HEK293 (cell line): ENCODE results near the gene SNX19.

Experiments
- GLI4 ChIP-seq: fragments of 450-650 bp; formaldehyde crosslinking; IDR thresholded peaks from 2 replicates; pipeline ENCODE4 v1.5.1; 2016; ENCODE audit warnings: missing biosample characterization, missing genetic modification characterization
- YY1 ChIP-seq: fragments of 450-650 bp; formaldehyde crosslinking; IDR thresholded peaks from 2 replicates; pipeline ENCODE4 v1.5.1; 2018; ENCODE audit warnings: missing biosample characterization, missing genetic modification characterization
- ZFP41 ChIP-seq: fragments of 450-650 bp; formaldehyde crosslinking; IDR thresholded peaks from 2 replicates; pipeline ENCODE4 v1.5.1; 2016; ENCODE audit warnings: missing biosample characterization, missing genetic modification characterization, borderline replicate concordance
- ZNF10 ChIP-seq: fragments of 450-650 bp; formaldehyde crosslinking; IDR thresholded peaks from 2 replicates; pipeline ENCODE4 v1.5.1; 2017; ENCODE audit warnings: missing biosample characterization, missing genetic modification characterization
- ZNF114 ChIP-seq: fragments of 450-650 bp; formaldehyde crosslinking; IDR thresholded peaks from 2 replicates; pipeline ENCODE4 v1.5.0; 2017; ENCODE audit warnings: missing biosample characterization, missing genetic modification characterization
- ZNF121 ChIP-seq: fragments of 450-650 bp; formaldehyde crosslinking; IDR thresholded peaks from 2 replicates; pipeline ENCODE4 v1.5.1; 2016; ENCODE audit warnings: missing biosample characterization, missing genetic modification characterization
- ZNF211 ChIP-seq: fragments of 450-650 bp; formaldehyde crosslinking; IDR thresholded peaks from 2 replicates; pipeline ENCODE4 v1.5.1; 2016; ENCODE audit warnings: low read depth, missing biosample characterization, missing genetic modification characterization
- ZNF416 ChIP-seq: fragments of 450-650 bp; formaldehyde crosslinking; IDR thresholded peaks from 2 replicates; pipeline ENCODE4 v1.5.1; 2016; ENCODE audit warnings: missing biosample characterization, missing genetic modification characterization
- ZNF670 ChIP-seq: fragments of 450-650 bp; formaldehyde crosslinking; IDR thresholded peaks from 2 replicates; pipeline ENCODE4 v1.5.1; 2016; ENCODE audit warnings: missing biosample characterization, missing genetic modification characterization, low read depth
- TF ChIP-seq, protein P1 (sequence below): fragments of 450-650 bp; formaldehyde crosslinking; IDR thresholded peaks from 2 replicates; pipeline ENCODE4 v1.5.1; 2016; ENCODE audit warnings: missing biosample characterization, missing genetic modification characterization
- TF ChIP-seq, protein P2 (sequence below): fragments of 450-650 bp; formaldehyde crosslinking; IDR thresholded peaks from 2 replicates; pipeline ENCODE4 v1.5.1; 2016; ENCODE audit warnings: missing biosample characterization, missing genetic modification characterization
- TF ChIP-seq, protein P3 (sequence below): fragments of 450-650 bp; formaldehyde crosslinking; IDR thresholded peaks from 2 replicates; pipeline ENCODE4 v1.5.1; 2017; ENCODE audit warnings: missing biosample characterization, missing genetic modification characterization

DNA sequence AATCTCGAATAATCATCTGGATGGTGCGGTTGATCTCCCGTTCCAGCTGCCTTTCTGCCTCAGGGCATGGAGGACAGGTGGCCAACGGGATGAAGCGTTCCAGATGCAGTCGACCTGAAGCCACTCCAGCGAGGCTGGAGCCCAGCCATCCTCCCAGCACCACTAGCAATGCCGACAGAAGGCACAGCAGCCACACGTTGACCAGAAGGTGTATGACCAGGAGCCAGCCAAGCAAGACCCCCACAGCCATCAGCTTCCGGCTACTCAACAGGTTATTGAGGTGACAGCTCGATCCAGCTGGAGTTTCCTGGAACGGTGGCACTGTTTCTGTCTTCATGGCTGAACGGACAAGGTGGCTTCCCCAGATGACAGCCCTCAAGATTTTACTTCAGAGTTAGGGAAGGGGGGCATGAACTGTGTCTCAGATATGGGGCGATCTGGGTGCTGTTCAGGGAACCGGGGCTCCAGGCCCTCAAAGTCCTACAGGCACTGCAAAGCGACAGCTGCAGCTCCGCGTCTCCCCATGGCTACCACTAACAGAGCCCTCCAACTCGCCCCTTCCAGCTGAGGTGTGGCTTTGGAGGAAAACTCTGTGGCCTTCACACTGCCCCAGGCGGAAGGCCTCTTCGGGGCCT is 559 bp downstream of the SNX19 start:
- TF ChIP-seq ZNF670 (tag by site-specific recombination) = no peak
- TF ChIP-seq ZNF114 (tag by site-specific recombination) = no peak
- TF ChIP-seq, protein P1, sequence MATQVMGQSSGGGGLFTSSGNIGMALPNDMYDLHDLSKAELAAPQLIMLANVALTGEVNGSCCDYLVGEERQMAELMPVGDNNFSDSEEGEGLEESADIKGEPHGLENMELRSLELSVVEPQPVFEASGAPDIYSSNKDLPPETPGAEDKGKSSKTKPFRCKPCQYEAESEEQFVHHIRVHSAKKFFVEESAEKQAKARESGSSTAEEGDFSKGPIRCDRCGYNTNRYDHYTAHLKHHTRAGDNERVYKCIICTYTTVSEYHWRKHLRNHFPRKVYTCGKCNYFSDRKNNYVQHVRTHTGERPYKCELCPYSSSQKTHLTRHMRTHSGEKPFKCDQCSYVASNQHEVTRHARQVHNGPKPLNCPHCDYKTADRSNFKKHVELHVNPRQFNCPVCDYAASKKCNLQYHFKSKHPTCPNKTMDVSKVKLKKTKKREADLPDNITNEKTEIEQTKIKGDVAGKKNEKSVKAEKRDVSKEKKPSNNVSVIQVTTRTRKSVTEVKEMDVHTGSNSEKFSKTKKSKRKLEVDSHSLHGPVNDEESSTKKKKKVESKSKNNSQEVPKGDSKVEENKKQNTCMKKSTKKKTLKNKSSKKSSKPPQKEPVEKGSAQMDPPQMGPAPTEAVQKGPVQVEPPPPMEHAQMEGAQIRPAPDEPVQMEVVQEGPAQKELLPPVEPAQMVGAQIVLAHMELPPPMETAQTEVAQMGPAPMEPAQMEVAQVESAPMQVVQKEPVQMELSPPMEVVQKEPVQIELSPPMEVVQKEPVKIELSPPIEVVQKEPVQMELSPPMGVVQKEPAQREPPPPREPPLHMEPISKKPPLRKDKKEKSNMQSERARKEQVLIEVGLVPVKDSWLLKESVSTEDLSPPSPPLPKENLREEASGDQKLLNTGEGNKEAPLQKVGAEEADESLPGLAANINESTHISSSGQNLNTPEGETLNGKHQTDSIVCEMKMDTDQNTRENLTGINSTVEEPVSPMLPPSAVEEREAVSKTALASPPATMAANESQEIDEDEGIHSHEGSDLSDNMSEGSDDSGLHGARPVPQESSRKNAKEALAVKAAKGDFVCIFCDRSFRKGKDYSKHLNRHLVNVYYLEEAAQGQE (tag by site-specific recombination) = no peak
- TF ChIP-seq, protein P2, sequence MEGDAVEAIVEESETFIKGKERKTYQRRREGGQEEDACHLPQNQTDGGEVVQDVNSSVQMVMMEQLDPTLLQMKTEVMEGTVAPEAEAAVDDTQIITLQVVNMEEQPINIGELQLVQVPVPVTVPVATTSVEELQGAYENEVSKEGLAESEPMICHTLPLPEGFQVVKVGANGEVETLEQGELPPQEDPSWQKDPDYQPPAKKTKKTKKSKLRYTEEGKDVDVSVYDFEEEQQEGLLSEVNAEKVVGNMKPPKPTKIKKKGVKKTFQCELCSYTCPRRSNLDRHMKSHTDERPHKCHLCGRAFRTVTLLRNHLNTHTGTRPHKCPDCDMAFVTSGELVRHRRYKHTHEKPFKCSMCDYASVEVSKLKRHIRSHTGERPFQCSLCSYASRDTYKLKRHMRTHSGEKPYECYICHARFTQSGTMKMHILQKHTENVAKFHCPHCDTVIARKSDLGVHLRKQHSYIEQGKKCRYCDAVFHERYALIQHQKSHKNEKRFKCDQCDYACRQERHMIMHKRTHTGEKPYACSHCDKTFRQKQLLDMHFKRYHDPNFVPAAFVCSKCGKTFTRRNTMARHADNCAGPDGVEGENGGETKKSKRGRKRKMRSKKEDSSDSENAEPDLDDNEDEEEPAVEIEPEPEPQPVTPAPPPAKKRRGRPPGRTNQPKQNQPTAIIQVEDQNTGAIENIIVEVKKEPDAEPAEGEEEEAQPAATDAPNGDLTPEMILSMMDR = no peak
- no peak for TF ChIP-seq GLI4 (tag by site-specific recombination)
- TF ChIP-seq ZNF416 (tag by site-specific recombination) = no peak
- TF ChIP-seq ZNF211 = no peak
- no peak for TF ChIP-seq YY1 (tag by site-specific recombination)
- TF ChIP-seq, protein P3, sequence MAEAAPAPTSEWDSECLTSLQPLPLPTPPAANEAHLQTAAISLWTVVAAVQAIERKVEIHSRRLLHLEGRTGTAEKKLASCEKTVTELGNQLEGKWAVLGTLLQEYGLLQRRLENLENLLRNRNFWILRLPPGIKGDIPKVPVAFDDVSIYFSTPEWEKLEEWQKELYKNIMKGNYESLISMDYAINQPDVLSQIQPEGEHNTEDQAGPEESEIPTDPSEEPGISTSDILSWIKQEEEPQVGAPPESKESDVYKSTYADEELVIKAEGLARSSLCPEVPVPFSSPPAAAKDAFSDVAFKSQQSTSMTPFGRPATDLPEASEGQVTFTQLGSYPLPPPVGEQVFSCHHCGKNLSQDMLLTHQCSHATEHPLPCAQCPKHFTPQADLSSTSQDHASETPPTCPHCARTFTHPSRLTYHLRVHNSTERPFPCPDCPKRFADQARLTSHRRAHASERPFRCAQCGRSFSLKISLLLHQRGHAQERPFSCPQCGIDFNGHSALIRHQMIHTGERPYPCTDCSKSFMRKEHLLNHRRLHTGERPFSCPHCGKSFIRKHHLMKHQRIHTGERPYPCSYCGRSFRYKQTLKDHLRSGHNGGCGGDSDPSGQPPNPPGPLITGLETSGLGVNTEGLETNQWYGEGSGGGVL (tag by site-specific recombination) = no peak
- TF ChIP-seq ZFP41 (tag by site-specific recombination) = no peak
- no peak for TF ChIP-seq ZNF10 (tag by site-specific recombination)
- TF ChIP-seq ZNF121 (tag by site-specific recombination) = no peak
